H1 (cell line): ENCODE results near the gene DPEP2NB. TPM values are rescaled to one million over a fixed set of nuclear protein-coding genes. Genes with fewer than 3 reads are reported as not detected.
"Not testable (repeated sequence)": the region's sequence is repeated elsewhere in the genome, so short reads cannot be mapped to it uniquely, and the experiment has no call there.

Source experiments
- CTCF ChIA-PET: fragments of 300-600 bp; sonication (Branson Sonifier 250); formaldehyde crosslinking; loops from one replicate; lab custom pipeline; 2021; ENCODE audit not compliant: partially characterized antibody; lab: Charles Lee
- POLR2A ChIA-PET: fragments of 300-600 bp; sonication (Branson Sonifier 250); formaldehyde crosslinking; loops from one replicate; lab custom pipeline; 2021; ENCODE audit warnings: inconsistent platforms; ENCODE audit not compliant: partially characterized antibody; lab: Charles Lee
- DNase-seq, 2 experiments: peaks; one replicate each; pipeline versions ENCODE4 v3.0.0 to v3.0.0-alpha.2; 2010 to 2022; ENCODE audit warnings: low spot score in 2 of 2, low read depth in 1 of 2, mixed read lengths in 1 of 2
- FAIRE-seq: peaks from 2 replicates; lab custom pipeline; 2011; peaks lifted over from hg19 to GRCh38; lab: Jason Lieb, UNC
- H2AFZ ChIP-seq: 2 replicates; pipeline ENCODE4 v1.8.1; 2012; ENCODE audit warnings: low read length, inconsistent platforms
- H2AK5ac ChIP-seq: 2 replicates; pipeline ENCODE4 v1.6.1; 2013; ENCODE audit warnings: low read depth, low read length
- H2BK120ac ChIP-seq: replicated peaks from 2 replicates; pipeline ENCODE3; 2013; ENCODE audit warnings: low read depth, low read length, inconsistent platforms
- H2BK12ac ChIP-seq: 2 replicates; pipeline ENCODE4 v1.6.1; 2013; ENCODE audit warnings: low read depth, low read length
- H2BK15ac ChIP-seq: 2 replicates; pipeline ENCODE4 v1.6.1; 2013; ENCODE audit warnings: low read length
- H2BK20ac ChIP-seq: 2 replicates; pipeline ENCODE4 v1.6.1; 2013; ENCODE audit warnings: low read length
- H2BK5ac ChIP-seq: 2 replicates; pipeline ENCODE4 v1.6.1; 2013; ENCODE audit warnings: low read depth, low read length
- H3K14ac ChIP-seq: 2 replicates; pipeline ENCODE4 v1.6.1; 2013; ENCODE audit warnings: inconsistent platforms; ENCODE audit not compliant: insufficient read length
- H3K18ac ChIP-seq: 2 replicates; pipeline ENCODE4 v1.6.1; 2013; ENCODE audit warnings: low read length; ENCODE audit errors: extremely low read depth
- H3K23ac ChIP-seq: 2 replicates; pipeline ENCODE4 v1.6.1; 2013; ENCODE audit warnings: inconsistent platforms; ENCODE audit not compliant: insufficient read length
- H3K23me2 ChIP-seq: 2 replicates; pipeline ENCODE4 v1.6.1; 2013; ENCODE audit warnings: low read depth, low read length
- H3K27ac ChIP-seq: 2 replicates; pipeline ENCODE4 v1.6.1; 2011; ENCODE audit warnings: low read depth, low read length, inconsistent platforms
- H3K27me3 ChIP-seq, 4 experiments: replicated peaks in 1 of 4; 1 replicate in 1 of 4; 2 replicates in 3 of 4; pipeline versions ENCODE4 v1.6.1 to v1.8.1; 2011 to 2013; ENCODE audit warnings: low read length in 3 of 4, mild to moderate bottlenecking in 3 of 4, inconsistent platforms in 2 of 4, mixed read lengths in 2 of 4, moderate library complexity in 1 of 4; ENCODE audit not compliant: control insufficient read depth in 3 of 4, insufficient read depth in 3 of 4; ENCODE audit errors: extremely low read depth in 1 of 4
- H3K36me3 ChIP-seq, 4 experiments: 2 replicates each; pipeline versions ENCODE4 v1.6.1 to v1.8.1; 2011 to 2013; ENCODE audit warnings: mild to moderate bottlenecking in 4 of 4, low read length in 3 of 4, moderate library complexity in 2 of 4, control low read depth in 1 of 4, inconsistent platforms in 1 of 4; ENCODE audit not compliant: insufficient read depth in 4 of 4, control insufficient read depth in 2 of 4
- H3K4ac ChIP-seq: replicated peaks from 2 replicates; pipeline ENCODE3; 2013; ENCODE audit warnings: low read length, low read depth, mixed read lengths, inconsistent platforms; ENCODE audit not compliant: insufficient read length
- H3K4me1 ChIP-seq, 4 experiments: replicated peaks in 1 of 4; 1 replicate in 1 of 4; 2 replicates in 3 of 4; pipeline versions ENCODE4 v1.6.1 to v1.8.1; 2011 to 2013; ENCODE audit warnings: low read length in 3 of 4, inconsistent platforms in 2 of 4, mixed read lengths in 1 of 4; ENCODE audit not compliant: insufficient read depth in 4 of 4, control insufficient read depth in 3 of 4
- H3K4me2 ChIP-seq, 2 experiments: 2 replicates each; pipeline versions ENCODE4 v1.6.1 to v1.8.1; 2011 to 2013; ENCODE audit warnings: low read depth in 2 of 2, low read length in 2 of 2, control low read depth in 1 of 2, inconsistent platforms in 1 of 2, mild to moderate bottlenecking in 1 of 2; ENCODE audit not compliant: insufficient read depth in 1 of 2
- H3K4me3 ChIP-seq, 4 experiments: fragments of 200-600, 300-600 bp in 1 of 4; sonication (generic), shearing (Covaris generic), sonication (Bioruptor Twin) in 1 of 4; 2 replicates each; pipeline versions ENCODE4 v1.5.1 to v1.8.1; 2011 to 2016; ENCODE audit warnings: low read length in 4 of 4, low read depth in 3 of 4, control low read depth in 2 of 4, inconsistent platforms in 2 of 4, mild to moderate bottlenecking in 2 of 4, mixed read lengths in 1 of 4, moderate library complexity in 1 of 4; ENCODE audit not compliant: insufficient read depth in 2 of 4; ENCODE audit errors: extremely low read depth in 1 of 4
- H3K56ac ChIP-seq: replicated peaks from 2 replicates; pipeline ENCODE3; 2013; ENCODE audit warnings: low read depth, mild to moderate bottlenecking, mixed read lengths, low read length, inconsistent platforms; ENCODE audit not compliant: insufficient read length
- H3K79me1 ChIP-seq: 2 replicates; pipeline ENCODE4 v1.6.1; 2013; ENCODE audit warnings: low read depth, low read length, control low read depth
- H3K79me2 ChIP-seq, 2 experiments: 2 replicates each; pipeline versions ENCODE4 v1.6.1 to v1.8.1; 2012 to 2013; ENCODE audit warnings: low read length in 2 of 2, mild to moderate bottlenecking in 2 of 2, inconsistent platforms in 1 of 2; ENCODE audit not compliant: insufficient read depth in 2 of 2, control insufficient read depth in 1 of 2
- H3K9ac ChIP-seq, 4 experiments: replicated peaks in 1 of 4; 1 replicate in 1 of 4; 2 replicates in 3 of 4; pipeline versions ENCODE4 v1.6.1 to v1.8.1; 2011 to 2013; ENCODE audit warnings: low read depth in 3 of 4, low read length in 3 of 4, control low read depth in 2 of 4, mild to moderate bottlenecking in 2 of 4, moderate library complexity in 2 of 4, inconsistent platforms in 1 of 4; ENCODE audit errors: extremely low read depth in 1 of 4
- H3K9me3 ChIP-seq, 2 experiments: 2 replicates each; pipeline versions ENCODE4 v1.6.1 to v1.8.1; 2012 to 2013; ENCODE audit warnings: mild to moderate bottlenecking in 2 of 2, moderate library complexity in 2 of 2, control low read depth in 1 of 2, inconsistent platforms in 1 of 2, low read depth in 1 of 2, low read length in 1 of 2, mixed read lengths in 1 of 2; ENCODE audit not compliant: insufficient read depth in 2 of 2
- H4K20me1 ChIP-seq, 2 experiments: replicated peaks in 1 of 2; 2 replicates each; pipeline versions ENCODE3 to v1.8.1; 2011 to 2013; ENCODE audit warnings: inconsistent platforms in 2 of 2, low read length in 2 of 2, mild to moderate bottlenecking in 1 of 2; ENCODE audit not compliant: insufficient read depth in 2 of 2, control insufficient read depth in 1 of 2
- H4K5ac ChIP-seq: 2 replicates; pipeline ENCODE4 v1.6.1; 2013; ENCODE audit warnings: low read length, low read depth, mixed read lengths, inconsistent platforms; ENCODE audit not compliant: insufficient read length
- H4K8ac ChIP-seq: 2 replicates; pipeline ENCODE4 v1.8.0; 2013; ENCODE audit warnings: mild to moderate bottlenecking, moderate library complexity, low read length, inconsistent platforms; ENCODE audit not compliant: insufficient read depth; ENCODE audit errors: extremely low read depth
- H4K91ac ChIP-seq: replicated peaks from 2 replicates; pipeline ENCODE3; 2013; ENCODE audit warnings: low read length, mixed read lengths, inconsistent platforms; ENCODE audit not compliant: insufficient read length
- WGBS, 2 experiments: shearing (Covaris generic) in 1 of 2; methylation state at CpG; one replicate each; pipeline versions ENCODE4 v1.1.6 to v1.1.7; 2013 to 2015; ENCODE audit warnings: low lambda C conversion rate in 2 of 2, mixed read lengths in 2 of 2, inconsistent platforms in 1 of 2, low coverage in 1 of 2, missing lambda C conversion rate in 1 of 2; ENCODE audit not compliant: insufficient replicate concordance in 2 of 2, insufficient coverage in 1 of 2, insufficient read length in 1 of 2; ENCODE audit errors: extremely low coverage in 1 of 2, missing lambda C conversion rate in 1 of 2; 5-methylcytosine and 5-hydroxymethylcytosine counted together
- polyA plus RNA-seq, 7 experiments: library from polyadenylated mRNA; depleted of rRNA in 3 of 7; stranded (reverse) in 5 of 7; unstranded in 2 of 7; fragments of >200 nt in 5 of 7; fragments of 200-250 nt in 2 of 7; gene quantifications; 1 replicate in 5 of 7; 2 replicates in 1 of 7; 4 replicates in 1 of 7; pipeline versions ENCODE4 v1.2.1 to v1.2.3, GENCODE V29; 2011 to 2013; ENCODE audit warnings: missing spikeins in 2 of 7, mixed read lengths in 2 of 7
- total RNA-seq: library from RNA; stranded (reverse); fragmentation: NEBNext Ultra II Directional; extraction: Animal tissue kit (Norgen Biotek cat#: 25700); gene quantifications from 2 replicates; pipeline ENCODE4 v1.2.1, GENCODE V29; 2021

DPEP2NB gene
- total and polyA plus RNA-seq, 2 of the 8 experiments (the other 6 are each of a cell fraction or from before 2014, with no cell fraction given) = not detected

GRCh38 chr16:68009872-68010271 lies 5.8 kb downstream of the DPEP2NB start:
- FAIRE-seq, H2AFZ ChIP-seq, H3K23me2 ChIP-seq, H3K18ac ChIP-seq, DNase-seq, H3K36me3 ChIP-seq, H4K91ac ChIP-seq, H3K27me3 ChIP-seq, H3K9me3 ChIP-seq, H3K4me3 ChIP-seq, H2BK12ac ChIP-seq, H4K8ac ChIP-seq, H3K56ac ChIP-seq, H2BK15ac ChIP-seq, H3K4me1 ChIP-seq, H2BK5ac ChIP-seq, H2BK120ac ChIP-seq, H3K79me1 ChIP-seq, H3K79me2 ChIP-seq, H3K4me2 ChIP-seq, H3K14ac ChIP-seq, H4K20me1 ChIP-seq, H3K23ac ChIP-seq, H3K4ac ChIP-seq, H4K5ac ChIP-seq, H2AK5ac ChIP-seq, H2BK20ac ChIP-seq, H3K27ac ChIP-seq, H3K9ac ChIP-seq: not testable (repeated sequence)
- ChIA-PET POLR2A (interaction anchor here (1.0 kb wide), 1 partner anchor 12 kb away, joined by 3 read pairs; no protein-coding TSS in a partner anchor), CTCF (interaction anchor here (0.9 to 1.5 kb wide), 3 partner anchors 29 to 82 kb away, joined by 3 to 4 read pairs (median 3); no protein-coding TSS in a partner anchor)
- WGBS, 2 experiments = 94% methylated on average over 2 of the region's 4 CpGs; no CpG with 5 or more reads in 1 of the 2 experiments
